EL (cell line): ENCODE data around the gene TGM3.

Source experiments
- DNase-seq: peaks from one replicate; pipeline ENCODE4 v3.0.0-alpha.2; 2016

Gene TGM3

GRCh38 chr20:2340823-2341222 lies 45.0 kb downstream of the TGM3 start:
- DNase-seq: no peak

GRCh38 chr20:2341336-2341735 lies 45.5 kb downstream of the TGM3 start:
- DNase-seq: no peak

- no peak for DNase-seq
These were observed 46.4 kb downstream of the TGM3 start for GRCh38 chr20:2342243-2342642.

- DNase-seq: no peak
These were observed 50.4 kb downstream of the TGM3 start for GRCh38 chr20:2346188-2346587.

GRCh38 chr20:2348336-2348735 lies 52.5 kb downstream of the TGM3 start:
- no peak for DNase-seq

GRCh38 chr20:2349801-2350200 lies 54.0 kb downstream of the TGM3 start:
- peak; percentile 70 for DNase-seq

- DNase-seq: no peak
These were observed 54.8 kb downstream of the TGM3 start for GRCh38 chr20:2350606-2351005.

- no peak for DNase-seq
These were observed 57.4 kb downstream of the TGM3 start for GRCh38 chr20:2353231-2353630.

- DNase-seq: peak; percentile 16
These were observed 61.3 kb downstream of the TGM3 start for GRCh38 chr20:2357114-2357513.

- DNase-seq: no peak
These were observed 62.2 kb downstream of the TGM3 start for GRCh38 chr20:2358006-2358405.

GRCh38 chr20:2361035-2361593 lies 65.3 kb downstream of the TGM3 start:
- DNase-seq: no peak

GRCh38 chr20:2363187-2363586 lies 67.4 kb downstream of the TGM3 start:
- no peak for DNase-seq

GRCh38 chr20:2363587-2363986 lies 67.8 kb downstream of the TGM3 start:
- no peak for DNase-seq

GRCh38 chr20:2364044-2364443 lies 68.2 kb downstream of the TGM3 start:
- DNase-seq: no peak

- DNase-seq: no peak
These were observed 69.3 kb downstream of the TGM3 start for GRCh38 chr20:2365091-2365490.

GRCh38 chr20:2365666-2366065 lies 69.9 kb downstream of the TGM3 start:
- DNase-seq: no peak

- DNase-seq: no peak
These were observed 72.8 kb downstream of the TGM3 start for GRCh38 chr20:2368621-2369020.

GRCh38 chr20:2373098-2373497 lies 77.3 kb downstream of the TGM3 start:
- no peak for DNase-seq

- DNase-seq: no peak
These were observed 78.7 kb downstream of the TGM3 start for GRCh38 chr20:2374346-2375125.

- no peak for DNase-seq
These were observed 83.1 kb downstream of the TGM3 start for GRCh38 chr20:2378893-2379292.

GRCh38 chr20:2379511-2380229 lies 83.9 kb downstream of the TGM3 start:
- no peak for DNase-seq

GRCh38 chr20:2380601-2381000 lies 84.8 kb downstream of the TGM3 start, which contains the start of gene TGM6:
TSS of gene TGM6 (plus strand) at chr20:2380901. CDS start at chr20:2380969, 68 bp downstream.
- DNase-seq: no peak

GRCh38 chr20:2381303-2381702 lies 85.5 kb downstream of the TGM3 start:
- no peak for DNase-seq

GRCh38 chr20:2382833-2383232 lies 87.0 kb downstream of the TGM3 start:
- peak; percentile 58 for DNase-seq
